ENCODE measurements around the gene PTPRU.
A peak's percentile ranks its signal among the peaks of the same experiment; 100 is the strongest.

The PTPRU gene

GRCh38 chr1:29245876-29246275, 9.6 kb downstream of the PTPRU start:
- no peak for DNase-seq (ENCODE audit: low spot score)

DNA sequence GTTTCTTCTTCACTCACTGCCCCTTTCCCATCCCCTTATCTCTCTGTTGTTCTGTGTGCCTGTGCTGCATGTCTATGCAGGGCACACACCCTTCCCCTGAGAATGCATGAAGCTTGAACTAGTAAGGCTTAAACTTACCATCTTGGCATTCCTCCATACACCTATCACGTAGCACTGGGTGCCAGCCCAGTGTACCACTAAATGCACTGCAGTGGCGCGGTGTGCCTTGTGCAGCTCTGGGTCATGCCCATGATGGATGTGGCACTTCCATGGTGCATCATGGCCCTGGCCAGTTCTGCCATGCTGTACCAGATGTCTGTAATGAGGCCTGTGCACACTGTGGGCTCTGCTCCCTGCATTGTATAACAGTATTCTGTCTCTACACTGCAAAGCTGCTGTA, 10.7 kb downstream of the PTPRU start:
- DNase-seq (ENCODE audit: low spot score): no peak

DNA sequence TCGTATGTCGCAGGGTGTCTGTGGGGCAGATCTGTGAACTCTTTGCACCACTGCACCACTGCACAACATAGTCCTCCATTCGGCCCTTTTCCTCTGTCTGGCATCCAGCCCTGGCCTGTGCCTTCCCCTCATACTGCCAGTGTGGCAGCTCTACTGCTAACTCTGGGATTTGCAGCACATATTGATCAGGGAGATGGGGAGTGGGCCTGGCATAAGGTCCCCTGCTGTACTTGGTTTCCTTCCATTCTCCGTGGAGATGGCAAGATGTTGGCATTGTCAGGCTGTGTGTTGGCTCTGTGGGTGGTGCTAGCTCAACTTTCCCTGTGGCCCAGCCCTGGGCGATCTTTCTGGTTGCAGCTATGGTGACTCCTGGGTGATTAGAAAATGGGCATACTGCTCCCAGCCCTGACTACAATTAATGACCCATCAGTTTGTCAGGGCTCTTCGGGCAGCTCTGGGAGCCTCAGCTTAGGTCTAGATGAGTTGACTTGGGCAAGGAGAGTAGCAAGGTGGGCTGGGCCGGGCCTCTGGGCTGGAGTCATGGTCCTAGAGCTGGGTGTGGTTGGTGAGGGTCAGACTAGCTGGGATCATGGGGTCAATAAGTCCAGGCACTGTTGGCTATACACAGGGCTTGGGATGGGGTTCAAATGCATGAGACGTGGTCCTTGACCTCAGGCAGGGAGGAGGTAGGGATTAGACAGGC, 11.4 kb downstream of the PTPRU start:
- DNase-seq (ENCODE audit: low spot score): no peak

GRCh38 chr1:29248409-29248808, 12.1 kb downstream of the PTPRU start:
- DNase-seq (ENCODE audit: low spot score): no peak

DNA sequence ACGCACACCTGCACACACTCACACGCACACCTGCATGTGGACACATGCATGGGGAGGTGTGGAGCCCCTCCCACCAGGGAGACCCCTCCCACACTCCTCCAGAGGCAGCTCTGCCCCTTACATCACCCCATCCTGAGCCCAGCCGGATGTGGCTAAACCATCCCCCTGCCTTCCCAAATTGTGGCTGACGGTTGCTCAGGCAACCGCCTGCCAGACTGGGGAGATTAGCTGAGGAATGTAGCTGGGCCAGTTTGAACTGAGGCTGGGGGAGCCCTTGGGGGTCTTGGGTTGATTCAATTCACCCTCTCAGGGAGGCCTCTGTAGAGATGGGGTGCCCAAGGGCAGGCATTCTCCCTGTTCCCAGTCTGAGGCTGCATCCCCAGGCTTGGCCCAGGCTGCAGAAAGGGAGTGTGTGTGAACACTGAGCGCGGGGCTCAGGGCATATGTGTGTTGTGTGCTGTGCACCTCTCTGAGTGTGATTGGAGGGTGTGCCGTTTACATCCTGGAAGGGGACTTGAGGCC, 12.9 kb downstream of the PTPRU start:
- no peak for DNase-seq (ENCODE audit: low spot score)

DNA sequence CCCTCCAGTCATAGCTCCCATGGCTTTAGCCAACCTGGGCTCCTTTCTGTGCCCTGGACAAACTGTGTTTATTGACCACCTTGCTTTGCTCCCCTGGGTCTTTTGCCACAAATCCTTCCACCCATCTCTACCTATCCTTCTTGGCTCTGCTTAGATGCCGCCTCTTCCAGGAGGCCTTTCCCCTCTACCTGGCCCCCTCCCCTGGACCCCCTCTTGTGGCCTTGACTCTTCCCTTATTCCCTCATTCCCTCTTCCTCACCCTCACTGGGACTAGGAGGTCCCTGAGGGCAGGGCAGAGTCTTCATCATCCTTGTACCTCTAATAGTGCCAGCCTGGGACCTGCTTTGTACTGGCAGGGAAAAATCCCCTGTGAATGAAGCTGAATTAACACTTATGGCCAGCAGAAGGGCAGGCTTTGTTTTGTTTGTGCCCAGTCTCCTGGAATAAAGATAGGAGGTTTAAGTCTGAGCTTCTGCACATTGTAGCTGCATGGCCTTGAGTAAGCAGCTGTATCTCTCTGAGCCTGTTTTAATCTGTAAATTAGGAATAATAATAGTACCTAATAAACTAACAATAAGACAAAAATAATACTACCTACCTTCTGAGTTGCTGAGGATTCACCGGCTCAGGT, 13.7 kb downstream of the PTPRU start:
- DNase-seq (ENCODE audit: low spot score): no peak

- DNase-seq (ENCODE audit: low spot score): no peak
Measured at GRCh38 chr1:29251164-29252124, 15.1 kb downstream of the PTPRU start.

DNA sequence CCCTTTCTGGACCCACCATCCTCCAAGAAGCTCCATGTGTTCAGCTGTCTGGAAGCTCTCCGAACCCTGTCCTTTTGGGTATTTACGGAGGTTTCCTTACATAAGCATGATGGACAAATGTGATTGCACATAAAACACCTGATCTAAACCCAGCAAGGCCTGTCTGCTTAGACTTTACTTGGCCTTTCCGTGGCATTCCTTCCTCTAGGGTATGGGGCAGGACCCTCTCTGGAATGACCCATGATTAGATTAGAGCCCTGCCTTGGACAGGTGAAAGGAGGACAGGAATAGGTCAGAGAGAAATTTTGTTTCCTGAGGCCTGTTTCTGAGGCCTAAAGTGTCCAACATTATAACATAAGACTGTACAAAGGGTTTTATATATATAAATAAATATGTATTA, 16.9 kb downstream of the PTPRU start:
- no peak for DNase-seq (ENCODE audit: low spot score)

DNA sequence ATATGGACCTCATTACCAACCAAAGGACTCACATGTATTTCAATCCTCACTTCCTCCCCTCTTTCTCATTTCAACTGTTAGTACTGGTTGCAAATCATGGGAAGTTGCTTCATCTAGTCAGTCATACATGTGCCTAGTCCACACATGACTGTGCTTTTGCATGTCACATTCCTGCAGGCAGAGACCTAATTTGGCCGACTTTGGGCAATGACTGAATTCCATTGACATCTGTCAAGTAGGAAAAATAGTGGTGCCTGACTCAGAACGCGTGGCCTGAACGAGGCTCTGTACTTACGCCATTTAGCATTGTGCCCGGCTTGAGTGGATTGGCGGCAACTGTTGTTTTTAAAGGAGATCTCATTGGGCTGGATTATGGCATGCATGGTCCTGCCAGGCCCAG, 18.0 kb downstream of the PTPRU start:
- no peak for DNase-seq (ENCODE audit: low spot score)

DNA sequence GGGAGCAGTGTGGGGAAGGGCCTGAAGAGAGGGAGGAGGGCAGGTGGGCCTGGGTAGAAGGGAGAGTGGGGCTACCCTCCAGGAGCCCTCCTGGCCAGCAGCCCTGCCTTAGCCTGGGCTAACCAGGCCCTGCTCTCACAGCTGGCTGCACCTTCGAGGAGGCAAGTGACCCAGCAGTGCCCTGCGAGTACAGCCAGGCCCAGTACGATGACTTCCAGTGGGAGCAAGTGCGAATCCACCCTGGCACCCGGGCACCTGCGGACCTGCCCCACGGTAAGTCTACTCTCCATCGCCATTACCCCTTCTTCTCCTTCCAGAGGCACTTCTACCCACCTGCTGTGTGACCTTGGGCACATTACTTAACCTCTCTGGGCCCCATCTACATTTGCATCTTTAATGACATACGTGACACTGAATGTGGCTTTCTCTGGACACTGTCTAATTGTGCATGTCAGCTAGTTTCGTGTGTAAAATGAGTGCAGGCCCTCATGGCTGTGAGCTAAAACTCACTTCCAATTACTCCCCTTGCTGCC, 18.9 kb downstream of the PTPRU start:
- DNase-seq (ENCODE audit: low spot score): no peak

GRCh38 chr1:29256394-29256793, 20.1 kb downstream of the PTPRU start:
- DNase-seq (ENCODE audit: low spot score): no peak

DNA sequence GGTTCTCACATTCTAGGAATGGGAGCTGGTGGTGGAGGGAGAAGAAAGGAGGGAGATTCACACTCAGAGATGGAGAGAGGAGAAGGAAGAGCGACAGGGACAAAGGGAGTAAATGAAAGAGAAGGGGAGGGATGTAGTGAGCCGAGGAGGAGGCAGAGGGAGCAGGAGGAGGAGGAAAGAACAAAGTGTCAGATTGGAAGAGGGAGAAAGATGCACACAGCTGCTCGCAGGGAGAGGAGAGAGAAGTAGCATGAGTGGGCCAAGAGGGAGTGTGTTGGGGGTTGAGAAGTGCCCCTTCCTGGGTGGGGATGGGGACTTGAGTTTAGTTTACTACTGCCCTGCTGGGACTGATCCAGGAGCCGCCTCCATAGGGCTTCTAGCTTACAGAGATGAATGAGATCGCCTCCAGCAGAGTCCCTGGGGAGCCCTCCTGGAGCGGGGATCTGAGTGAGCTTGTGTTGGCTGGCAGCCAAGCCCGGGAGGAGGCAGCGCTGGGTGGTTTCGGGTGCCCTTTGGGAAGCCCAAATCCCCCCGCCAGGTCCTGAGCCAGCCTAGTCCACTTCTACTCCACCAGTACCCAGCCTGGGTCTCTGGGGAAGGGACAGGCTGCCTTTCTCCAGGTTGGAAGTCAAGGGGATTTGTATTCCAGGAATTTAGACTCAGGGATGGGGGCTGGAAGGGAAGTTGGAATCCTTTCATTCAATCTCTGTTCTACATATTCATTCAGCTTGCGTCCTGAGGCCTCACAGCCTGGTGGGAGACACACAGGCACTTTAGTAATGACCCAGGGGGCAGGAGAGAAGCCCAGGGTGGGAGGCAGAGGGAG, 20.9 kb downstream of the PTPRU start:
- DNase-seq (ENCODE audit: low spot score): no peak

DNA sequence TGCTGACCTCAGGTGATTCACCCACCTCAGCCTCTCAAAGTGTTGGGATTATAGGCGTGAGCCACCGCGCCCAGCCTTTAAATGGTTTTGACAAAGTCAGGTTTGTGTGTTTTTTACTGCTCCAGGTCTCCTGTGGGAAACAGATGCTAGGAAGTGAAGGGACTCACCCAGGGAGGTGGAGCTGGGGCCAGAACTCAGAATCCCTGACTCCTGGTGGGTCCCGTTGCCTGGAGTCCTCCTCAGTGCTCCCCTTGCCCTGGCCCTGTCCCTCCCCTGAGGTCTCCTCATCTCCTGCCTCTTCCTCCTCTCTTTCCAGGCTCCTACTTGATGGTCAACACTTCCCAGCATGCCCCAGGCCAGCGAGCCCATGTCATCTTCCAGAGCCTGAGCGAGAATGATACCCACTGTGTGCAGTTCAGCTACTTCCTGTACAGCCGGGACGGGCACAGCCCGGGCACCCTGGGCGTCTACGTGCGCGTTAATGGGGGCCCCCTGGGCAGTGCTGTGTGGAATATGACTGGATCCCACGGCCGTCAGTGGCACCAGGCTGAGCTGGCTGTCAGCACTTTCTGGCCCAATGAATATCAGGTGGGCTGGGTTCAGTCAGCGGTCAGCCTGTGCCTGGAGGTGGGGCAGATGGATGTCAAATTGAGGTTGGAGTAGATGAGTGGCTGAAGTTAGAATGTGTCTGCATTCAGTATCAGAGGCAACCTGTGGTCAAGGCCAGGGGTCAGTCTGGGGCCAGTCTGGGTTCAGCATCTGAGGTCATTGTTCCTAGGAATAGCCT, 22.1 kb downstream of the PTPRU start:
- no peak for DNase-seq (ENCODE audit: low spot score)

GRCh38 chr1:29258976-29259801, 22.9 kb downstream of the PTPRU start:
- no peak for DNase-seq (ENCODE audit: low spot score)

DNA sequence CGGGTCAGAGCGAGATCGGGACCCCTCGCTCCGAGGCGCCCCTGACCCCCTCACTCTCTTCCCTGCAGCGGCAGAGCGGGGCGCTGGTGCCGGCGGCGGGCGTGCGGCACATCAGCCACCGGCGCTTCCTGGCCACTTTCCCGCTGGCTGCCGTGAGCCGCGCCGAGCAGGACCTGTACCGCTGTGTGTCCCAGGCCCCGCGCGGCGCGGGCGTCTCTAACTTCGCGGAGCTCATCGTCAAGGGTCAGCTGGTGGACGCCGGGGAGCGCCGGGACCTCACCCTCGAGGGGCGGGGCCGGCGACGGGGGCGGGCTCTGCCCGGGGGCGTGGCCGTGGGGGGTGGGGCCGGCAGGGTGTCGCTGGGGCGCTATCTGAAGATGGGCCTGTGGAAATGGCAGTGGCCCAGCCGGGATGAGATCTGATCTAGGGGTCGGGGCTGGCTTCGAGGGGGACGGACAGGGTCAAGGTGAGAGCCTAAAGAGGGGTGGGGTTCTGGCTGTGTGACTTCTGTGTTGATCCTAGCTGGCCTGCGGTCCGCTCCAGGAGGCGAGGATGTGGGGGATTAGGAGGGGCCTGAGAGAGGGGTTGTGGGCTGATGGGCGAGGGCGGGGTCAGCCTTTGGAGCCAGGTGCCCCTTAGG, 23.6 kb downstream of the PTPRU start:
- DNase-seq (ENCODE audit: low spot score): peak; percentile 56

- no peak for DNase-seq (ENCODE audit: low spot score)
Measured at GRCh38 chr1:29260531-29260930, 24.2 kb downstream of the PTPRU start.

DNA sequence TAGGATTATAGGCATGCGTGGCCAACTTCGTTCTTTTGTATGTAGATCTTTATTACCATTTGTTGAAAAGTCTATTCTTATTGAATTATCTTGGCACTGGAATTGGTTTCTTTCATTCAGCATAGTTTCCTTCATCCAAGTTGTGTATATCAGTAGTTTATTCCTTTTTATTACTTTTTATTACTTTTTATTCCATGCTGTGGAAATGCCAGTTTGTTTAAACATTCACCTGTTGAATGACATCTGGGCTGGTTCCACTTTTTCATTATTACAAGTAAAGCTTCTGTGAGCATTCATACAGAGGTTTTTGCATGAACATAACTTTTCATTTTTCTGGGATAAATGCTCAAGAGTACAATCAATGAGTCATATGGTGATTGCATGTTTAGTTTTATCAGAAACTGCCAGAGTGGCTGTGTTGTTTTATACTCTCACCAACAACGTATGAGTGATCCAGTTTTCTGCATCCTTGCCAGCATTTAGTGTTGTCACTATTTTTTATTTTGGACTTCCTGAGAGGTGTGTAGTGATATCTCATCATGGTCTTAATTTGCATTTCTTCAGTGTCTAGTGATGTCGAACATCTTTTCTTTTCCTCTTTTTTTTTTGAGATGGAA, 28.6 kb downstream of the PTPRU start:
- no peak for DNase-seq (ENCODE audit: low spot score)

- DNase-seq (ENCODE audit: low spot score): no peak
Measured at GRCh38 chr1:29266912-29267311, 30.6 kb downstream of the PTPRU start.

All from HuH-7 (cell line).